Activated T-cell treated with anti-CD3 and anti-CD28 coated beads for 4 hours (primary cell): ENCODE results near the gene OSBPL1A.

Experiments
- DNase-seq: peaks from one replicate; pipeline ENCODE4 v3.0.0-alpha.2; 2020

Gene OSBPL1A

DNA sequence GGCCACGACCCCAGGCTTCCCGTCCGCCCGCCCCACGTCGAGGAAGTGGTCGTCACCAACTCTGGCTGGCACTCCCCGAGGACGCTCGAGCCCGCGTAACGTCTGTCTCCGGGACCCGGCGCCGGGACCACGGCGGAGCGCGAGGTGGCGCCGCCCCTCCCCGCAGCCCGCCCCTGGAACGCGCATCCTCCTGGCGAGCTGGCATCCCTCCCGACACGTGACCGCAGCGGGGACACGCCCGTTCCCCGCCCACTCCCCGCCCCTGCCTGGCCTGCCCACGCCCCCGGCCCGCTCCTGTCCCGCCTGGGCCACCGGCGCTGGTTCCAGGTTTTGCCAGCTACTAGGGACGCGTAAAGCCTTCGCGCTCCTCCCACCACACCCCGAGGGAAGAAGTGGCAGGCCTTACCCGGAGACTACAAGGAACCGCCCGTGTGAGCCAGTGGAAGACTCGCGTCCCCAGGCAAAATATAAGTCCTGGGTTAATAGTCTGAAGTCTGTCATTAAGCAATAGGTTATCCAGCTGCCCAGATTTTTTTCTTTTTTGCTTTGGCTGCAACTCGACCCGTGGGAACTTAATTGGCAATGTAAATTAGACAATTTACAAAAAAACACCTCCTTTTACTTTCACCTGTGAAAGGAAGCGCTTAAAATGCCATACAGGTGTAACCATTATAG lies at the start of gene OSBPL1A:
OSBPL1A (minus strand) TSS at position 131 of the 675 bp plus-strand sequence. CDS start 20,291 bp downstream, outside the sequence.
- DNase-seq: peak; percentile 76

DNA sequence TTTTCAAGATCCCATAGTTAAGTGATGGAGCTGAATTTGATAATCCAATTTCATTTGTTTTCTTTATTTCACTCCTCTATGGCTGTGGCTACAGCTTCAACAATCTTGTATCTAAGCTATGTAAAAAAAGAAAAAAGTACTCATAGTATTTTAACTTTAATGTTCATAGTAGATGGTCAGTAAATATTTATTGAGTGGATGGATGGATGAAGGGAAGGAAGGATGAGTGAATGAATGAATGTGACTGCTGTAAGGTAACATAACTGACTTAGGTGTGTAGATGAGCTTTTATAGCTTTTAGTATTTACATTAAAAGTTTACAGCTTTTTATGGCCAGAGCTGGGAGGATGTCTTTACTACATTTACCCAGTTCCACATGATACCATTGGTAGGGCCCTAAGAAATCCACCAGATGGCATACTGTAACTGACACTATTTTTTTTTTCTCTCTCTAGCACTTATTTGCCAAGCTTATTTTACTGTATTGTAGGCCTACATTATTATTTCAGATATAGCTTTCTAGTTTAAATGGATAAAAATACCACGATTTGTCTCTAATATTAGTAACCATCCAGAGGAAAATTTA lies 49.4 kb upstream of the OSBPL1A start:
- DNase-seq: no peak

GRCh38 chr18:24446453-24446852 lies 48.8 kb upstream of the OSBPL1A start:
- no peak for DNase-seq

DNA sequence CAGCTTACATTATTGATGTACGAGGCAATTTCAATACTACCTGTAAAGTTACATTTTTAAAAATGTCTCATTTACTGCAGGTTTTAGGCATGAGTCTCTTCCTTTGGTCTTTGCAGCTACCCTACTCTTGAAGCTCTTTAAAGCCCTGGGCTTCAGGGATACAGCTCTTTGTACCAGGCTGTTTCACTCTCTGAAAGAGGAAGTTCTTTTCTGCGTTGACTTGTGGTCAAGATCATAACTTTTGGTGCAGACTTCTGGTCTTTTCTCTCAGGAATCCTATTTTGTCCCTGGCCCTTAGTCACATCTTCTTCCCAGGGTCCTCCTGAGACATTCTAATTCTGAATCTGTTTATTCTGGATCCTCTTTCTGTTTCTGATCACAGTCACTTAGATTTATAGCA lies 46.2 kb upstream of the OSBPL1A start:
- no peak for DNase-seq

DNA sequence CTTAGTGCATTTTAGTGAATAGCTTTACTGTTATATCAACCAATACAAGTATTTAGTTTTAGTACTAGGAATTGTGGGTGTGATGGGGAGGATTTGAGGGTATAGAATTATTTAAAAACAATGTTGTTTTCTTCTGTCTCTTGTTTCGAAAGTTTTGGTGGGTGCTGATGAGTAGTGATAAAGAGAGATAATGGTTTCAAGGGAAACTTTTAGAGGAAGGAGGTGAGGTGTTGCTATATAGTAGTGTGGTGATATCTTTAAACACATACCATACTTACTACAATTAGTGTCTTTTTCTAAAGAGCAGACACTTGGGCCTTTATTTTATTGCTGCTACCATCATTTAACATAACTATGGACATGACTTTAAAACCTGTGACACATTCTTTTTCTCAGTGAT lies 39.3 kb upstream of the OSBPL1A start:
- DNase-seq: no peak

- no peak for DNase-seq
Observed at GRCh38 chr18:24432618-24433017, 35.0 kb upstream of the OSBPL1A start.

GRCh38 chr18:24429188-24429587 lies 31.6 kb upstream of the OSBPL1A start:
- DNase-seq: no peak

- no peak for DNase-seq
Observed at GRCh38 chr18:24428709-24429108, 31.1 kb upstream of the OSBPL1A start.

DNA sequence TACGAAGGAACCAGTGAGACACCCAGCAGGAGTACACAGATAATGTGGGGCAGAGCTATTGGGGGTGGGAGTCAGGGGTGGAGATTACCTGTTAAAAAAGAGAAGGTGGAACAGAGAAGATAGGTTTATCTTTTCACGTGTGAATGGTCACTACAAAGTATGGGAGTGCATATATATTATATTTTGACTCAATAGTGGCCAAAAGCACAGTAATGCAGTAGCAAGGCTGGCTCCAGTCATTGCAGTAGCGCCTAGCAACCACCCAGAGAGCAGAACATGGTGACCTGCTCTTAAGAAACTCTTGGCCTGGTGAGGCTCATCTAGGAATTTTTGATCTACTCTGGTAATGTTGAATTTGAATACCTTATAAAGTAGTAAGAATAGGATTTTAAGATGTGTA lies 29.9 kb upstream of the OSBPL1A start:
- DNase-seq: no peak

- DNase-seq: peak; percentile 67
Observed at GRCh38 chr18:24426398-24427294, 29.0 kb upstream of the OSBPL1A start, which contains the start of gene IMPACT. Gene IMPACT, plus strand, starts transcription at chr18:24426670. Its CDS starts 87 bp downstream, at chr18:24426757.

DNA sequence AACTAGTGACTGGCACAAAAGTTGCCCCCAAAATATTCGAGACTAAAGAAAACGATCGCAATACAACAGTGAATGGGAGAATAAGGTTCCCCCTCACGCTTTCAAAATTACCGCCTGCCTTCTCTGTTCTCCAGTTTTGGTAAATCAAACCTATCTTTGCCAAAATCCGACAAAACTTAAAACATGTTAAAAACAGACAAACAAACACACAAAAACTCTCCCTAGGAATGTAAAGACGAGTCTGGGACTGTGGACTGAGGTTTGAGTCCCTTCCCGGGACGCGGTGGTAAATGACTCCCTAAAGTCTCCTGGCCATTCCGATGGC lies 28.4 kb upstream of the OSBPL1A start:
- no peak for DNase-seq

- no peak for DNase-seq
Observed at GRCh38 chr18:24421831-24422230, 24.2 kb upstream of the OSBPL1A start.

- DNase-seq: no peak
Observed at GRCh38 chr18:24420551-24420950, 22.9 kb upstream of the OSBPL1A start.

DNA sequence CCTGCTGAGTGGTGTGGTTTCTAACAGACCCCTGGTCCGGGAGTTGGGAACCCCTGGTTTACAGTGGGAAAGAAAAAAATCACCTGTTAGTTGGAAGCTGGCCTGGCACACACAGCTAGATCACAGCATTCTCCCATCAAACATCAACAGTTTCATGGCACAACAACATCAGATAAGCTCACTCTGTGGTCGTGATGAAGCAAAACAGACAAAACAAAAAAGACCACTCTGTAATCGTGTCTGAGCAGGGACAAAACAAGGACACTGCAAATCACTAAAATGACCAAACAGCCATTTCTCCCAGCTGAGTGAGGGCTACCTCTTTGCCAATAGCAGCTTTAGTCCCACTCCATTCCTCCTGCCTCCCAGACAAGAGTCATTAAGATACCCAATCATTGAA lies 19.9 kb upstream of the OSBPL1A start:
- no peak for DNase-seq

DNA sequence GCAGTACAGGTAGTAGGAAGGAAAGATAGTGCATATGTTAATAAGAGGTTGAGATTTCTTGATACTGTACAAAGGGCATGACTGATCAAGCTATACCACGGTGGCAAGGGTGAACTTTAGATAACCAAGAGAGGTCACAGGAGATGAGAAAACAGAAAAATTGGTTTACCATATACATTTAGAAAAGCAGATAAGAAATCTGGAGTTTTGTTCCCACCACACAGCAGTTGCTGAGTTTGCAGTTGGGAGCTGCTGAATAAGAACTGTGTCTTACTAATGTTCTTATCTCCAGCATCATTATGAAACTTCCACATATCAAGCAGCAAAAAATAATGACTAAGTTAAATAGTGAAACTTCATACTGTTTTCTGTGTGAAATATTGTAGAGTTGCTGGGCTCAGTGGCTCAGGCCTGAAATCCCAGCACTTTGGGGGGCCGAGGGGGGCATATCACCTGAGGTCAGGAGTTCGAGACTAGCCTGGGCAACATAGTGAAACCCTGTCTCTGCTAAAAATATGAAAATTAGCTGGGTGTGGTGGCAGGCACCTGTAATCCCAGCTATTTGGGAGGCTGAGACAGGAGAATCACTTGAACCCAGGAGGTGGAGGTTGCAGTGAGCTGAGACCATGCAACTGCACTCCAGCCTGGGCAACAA lies 16.9 kb upstream of the OSBPL1A start:
- no peak for DNase-seq

DNA sequence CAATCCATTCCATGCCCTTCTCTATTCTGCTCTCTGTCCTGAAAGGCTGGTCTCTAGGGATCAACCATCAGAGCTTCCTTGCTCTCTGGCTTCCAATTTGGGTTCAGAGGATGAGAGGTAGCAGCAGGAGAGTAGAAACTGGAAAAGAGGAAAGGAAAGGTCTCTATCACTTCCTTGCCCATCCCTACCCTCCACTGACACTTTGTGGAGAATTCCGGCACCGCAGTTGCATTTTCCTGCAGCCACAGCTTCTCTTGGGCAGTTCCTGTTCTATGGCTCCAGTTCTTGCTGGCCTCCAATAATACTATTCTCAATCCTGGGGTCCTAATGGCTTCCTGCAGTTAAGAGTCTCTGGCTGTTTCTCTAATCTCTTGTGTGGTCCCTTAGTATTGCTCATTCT lies 15.5 kb upstream of the OSBPL1A start:
- no peak for DNase-seq

GRCh38 chr18:24408496-24408895 lies 10.9 kb upstream of the OSBPL1A start:
- no peak for DNase-seq

GRCh38 chr18:24404591-24404990 lies 7.0 kb upstream of the OSBPL1A start:
- DNase-seq: no peak

- DNase-seq: no peak
Observed at GRCh38 chr18:24403076-24403475, 5.5 kb upstream of the OSBPL1A start.

GRCh38 chr18:24402209-24402785 lies 4.7 kb upstream of the OSBPL1A start:
- DNase-seq: no peak

DNA sequence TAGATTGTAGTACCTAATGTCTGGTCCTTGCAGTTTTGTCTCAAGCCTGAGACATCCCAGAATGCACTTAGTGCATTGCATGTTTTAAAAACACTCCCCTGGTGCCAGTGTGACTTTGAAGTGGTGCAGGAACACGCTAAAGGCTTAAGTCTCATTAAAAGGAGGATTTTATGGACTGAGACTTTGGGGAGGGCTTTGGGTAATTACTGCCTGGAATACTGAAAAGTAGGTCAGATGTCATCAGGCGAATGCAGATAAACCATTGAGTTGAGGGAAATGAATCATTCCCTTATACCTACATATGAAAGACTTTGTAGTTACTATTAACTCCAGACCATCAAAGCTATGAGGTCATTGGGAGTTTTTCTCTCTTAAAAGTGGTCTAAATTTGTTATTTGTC lies 3.0 kb upstream of the OSBPL1A start:
- no peak for DNase-seq

DNA sequence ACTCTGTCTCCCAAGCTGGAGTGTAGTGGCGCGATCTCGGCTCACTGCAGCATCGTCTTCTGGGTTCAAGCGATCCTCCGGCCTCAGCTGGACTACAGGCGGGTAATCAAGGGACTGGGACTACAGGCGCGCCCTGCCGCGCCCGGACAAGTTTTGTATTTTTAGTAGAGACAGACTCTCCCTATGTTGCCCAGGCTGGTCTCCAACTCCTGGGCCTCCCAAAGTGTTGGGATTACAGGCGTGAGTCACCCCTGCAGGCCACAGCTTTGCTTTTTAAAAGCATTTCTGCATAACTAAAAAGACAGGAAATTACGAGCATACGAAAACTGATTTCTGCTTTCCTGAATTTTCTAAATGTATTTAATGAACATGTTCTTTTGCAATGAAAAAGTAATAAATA lies 916 bp upstream of the OSBPL1A start:
- DNase-seq: no peak

GRCh38 chr18:24397131-24397693 lies 412 bp downstream of the OSBPL1A start:
- DNase-seq: peak; percentile 9
